ENCODE data around the gene GATAD2A.
A peak's percentile ranks its signal among the peaks of the same experiment; 100 is the strongest.

The GATAD2A gene

GRCh38 chr19:19514881-19515641 is 109.6 kb downstream of the GATAD2A start, which contains the start of gene TSSK6:
TSS of gene TSSK6 (minus strand) at chr19:19515548. CDS start at chr19:19515427, 121 bp downstream.
- no peak for DNase-seq

DNA sequence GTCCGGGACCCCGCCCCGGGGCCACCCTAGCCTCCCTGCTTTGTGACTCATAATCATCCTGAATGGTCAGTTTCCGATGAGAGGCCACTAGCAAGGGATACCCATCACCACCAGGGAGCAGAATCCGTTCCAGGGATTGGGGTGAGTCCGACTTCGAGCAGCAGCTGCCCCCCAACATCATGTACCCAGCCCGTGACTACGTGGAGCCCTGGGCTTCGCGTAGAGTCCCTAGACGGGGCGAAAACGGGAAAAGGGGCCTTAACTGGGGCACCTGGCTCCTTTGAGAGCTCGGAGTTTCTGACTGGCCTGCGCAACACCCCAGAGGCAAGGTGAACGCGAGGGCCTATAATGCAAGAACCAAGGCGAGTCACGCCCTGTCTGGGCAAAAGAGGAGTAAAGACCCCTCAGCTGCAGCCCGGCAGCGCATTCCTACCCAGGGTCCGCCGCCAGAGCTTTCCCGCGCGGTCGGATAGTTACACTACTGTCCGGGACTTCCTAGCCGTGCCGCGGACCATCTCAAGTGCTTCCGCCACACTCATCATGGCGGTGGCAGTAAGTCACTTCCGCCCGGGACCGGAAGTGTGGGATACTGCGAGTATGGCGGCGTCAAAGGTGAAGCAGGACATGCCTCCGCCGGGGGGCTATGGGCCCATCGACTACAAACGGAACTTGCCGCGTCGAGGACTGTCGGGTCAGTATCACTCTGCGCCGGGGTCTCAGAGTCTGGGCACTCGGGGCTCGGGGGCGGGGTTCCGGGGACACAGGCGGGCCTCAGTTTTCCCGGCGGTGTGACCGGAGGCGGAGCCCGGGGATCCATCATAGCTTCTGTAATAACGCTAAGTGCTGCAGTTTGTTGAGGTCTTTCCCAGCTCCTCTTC is 110.4 kb downstream of the GATAD2A start, which contains the start of gene NDUFA13:
NDUFA13 (plus strand) TSS at position 584 of the 878 bp plus-strand sequence; CDS start at position 598, 14 bp downstream.
- peak; percentile 86 for DNase-seq

GRCh38 chr19:19517235-19517619 is 111.8 kb downstream of the GATAD2A start:
- DNase-seq = no peak

DNA sequence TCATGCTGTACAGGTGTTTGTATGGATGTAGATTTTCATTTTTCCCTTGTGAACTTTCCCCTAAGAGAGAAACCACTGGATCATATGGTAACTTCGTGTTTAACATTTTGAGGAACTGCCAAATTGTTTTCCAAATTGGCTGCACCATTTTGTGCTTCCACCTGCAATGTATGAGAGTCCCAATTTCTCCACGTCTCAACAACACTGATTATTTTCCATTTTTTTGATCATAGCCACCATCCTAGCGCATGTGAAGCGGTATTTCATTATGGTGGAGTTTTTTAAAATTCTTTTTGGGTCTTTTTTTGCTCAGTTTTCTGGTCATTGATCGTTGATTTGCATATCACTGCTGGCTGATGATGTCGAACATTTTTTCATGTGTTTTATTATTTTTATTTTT is 115.5 kb downstream of the GATAD2A start:
- DNase-seq = no peak

DNA sequence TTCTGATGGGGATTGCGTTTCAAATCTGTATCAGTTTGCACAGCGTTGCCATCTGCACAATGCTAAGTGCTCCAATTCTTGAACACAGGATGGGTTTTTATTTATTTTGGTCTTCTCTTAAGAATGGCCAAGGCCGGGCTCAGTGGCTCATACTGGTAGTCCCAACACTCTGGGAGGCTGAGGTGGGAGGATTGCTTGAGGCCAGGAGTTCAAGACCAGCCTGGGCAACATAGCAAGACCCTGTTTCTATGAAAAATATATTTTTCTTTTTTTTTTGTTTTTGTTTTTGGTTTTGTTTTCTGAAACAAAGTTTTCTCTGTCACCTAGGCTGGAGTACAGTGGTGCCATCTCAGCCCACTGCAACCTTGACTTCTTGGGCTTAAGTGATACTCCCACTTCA is 117.7 kb downstream of the GATAD2A start:
- no peak for DNase-seq

DNA sequence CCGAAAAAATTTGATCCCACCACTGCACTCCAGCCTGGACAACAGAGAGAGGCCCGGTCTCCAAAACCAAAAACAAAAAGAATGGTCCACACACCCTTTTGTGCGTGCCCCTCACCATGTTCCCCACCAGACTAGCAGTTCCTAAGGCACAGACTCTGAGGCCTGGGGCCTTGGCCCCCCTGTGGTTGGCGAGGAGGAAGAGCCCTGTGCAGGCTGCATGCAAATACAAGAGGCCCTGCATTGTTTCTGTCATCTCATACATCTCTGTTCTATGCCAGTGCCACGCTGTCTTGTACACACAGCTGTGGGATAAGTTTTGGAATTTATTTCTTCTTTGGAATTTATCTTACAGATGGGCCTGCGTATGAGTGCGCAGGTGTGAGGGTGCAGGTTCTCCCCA is 118.6 kb downstream of the GATAD2A start:
- no peak for DNase-seq

GRCh38 chr19:19525611-19526380 is 120.3 kb downstream of the GATAD2A start:
- DNase-seq = no peak

- no peak for DNase-seq
Observed at GRCh38 chr19:19526581-19527370, 121.3 kb downstream of the GATAD2A start.

GRCh38 chr19:19527371-19527656 is 121.8 kb downstream of the GATAD2A start:
- no peak for DNase-seq

DNA sequence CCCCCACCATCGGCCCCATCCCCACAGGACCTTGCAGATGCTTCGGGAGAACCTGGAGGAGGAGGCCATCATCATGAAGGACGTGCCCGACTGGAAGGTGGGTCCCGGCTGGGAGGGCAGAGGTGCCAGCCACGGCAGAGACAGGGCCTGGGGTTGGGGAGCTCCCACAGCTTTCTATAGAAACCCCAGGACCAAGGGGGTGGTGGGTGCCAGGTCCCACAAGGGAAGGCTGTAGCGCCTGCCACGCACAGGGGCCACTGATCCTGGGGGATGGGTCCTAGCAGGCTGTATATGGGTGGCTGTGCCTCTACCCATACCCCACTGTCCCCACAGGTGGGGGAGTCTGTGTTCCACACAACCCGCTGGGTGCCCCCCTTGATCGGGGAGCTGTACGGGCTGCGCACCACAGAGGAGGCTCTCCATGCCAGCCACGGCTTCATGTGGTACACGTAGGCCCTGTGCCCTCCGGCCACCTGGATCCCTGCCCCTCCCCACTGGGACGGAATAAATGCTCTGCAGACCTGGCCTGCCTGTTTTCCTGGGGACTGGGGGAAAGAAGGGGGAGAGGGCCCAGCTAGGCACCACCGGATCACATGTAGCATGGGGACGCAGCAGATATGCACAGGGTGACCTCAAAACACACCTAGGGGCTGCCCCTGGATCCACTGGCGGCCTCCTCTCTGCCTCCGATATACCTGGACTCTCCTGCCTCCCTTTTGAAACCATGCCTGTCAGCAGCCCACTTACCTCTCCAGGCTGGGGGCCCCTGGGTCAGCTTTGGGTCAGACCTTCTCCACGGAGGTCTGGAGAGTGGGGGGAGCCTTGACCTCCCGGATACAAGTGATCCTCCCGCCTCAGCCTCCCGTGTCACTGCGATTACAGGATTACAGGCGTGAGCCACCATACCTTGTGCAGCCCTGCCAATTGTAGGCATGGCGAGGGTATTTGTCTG is 122.5 kb downstream of the GATAD2A start:
- DNase-seq = no peak

DNA sequence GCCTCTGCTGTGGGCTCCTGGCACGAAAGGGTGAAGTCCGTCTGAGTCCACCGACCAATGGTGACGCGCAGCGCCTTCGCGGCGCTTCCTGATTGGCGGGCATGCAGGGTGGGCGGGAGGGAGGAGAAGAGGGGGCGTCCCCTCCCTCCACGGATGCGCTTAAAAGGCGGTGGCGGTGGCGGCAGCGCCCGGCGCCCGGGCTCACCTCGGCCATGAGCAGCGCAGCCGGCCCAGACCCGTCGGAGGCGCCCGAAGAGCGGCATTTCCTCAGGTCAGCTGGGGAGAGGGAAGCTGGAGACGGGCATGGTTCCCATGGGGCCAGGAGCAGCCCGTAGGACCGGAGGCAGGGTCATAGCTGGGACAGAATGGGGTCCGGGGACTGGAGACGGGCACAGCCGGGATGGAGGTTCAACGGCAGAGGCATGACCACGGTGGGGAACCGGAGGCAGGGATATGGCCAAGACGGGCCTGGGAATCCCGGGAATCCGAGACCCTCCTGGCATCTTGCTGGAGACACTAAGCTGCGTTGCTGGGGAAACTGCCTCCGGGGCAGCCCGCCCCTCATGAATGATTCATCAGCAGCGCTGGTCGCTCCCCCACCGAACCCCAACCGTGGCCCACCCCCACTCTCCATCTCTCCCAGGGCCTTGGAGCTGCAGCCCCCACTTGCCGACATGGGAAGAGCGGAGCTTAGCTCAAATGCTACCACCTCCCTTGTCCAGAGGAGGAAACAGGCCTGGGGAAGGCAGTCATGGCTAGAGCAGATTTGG is 123.4 kb downstream of the GATAD2A start, which contains the start of gene YJEFN3:
YJEFN3 (plus strand) TSS at position 191 of the 770 bp plus-strand sequence; CDS start at position 213, 22 bp downstream.
- DNase-seq = no peak

DNA sequence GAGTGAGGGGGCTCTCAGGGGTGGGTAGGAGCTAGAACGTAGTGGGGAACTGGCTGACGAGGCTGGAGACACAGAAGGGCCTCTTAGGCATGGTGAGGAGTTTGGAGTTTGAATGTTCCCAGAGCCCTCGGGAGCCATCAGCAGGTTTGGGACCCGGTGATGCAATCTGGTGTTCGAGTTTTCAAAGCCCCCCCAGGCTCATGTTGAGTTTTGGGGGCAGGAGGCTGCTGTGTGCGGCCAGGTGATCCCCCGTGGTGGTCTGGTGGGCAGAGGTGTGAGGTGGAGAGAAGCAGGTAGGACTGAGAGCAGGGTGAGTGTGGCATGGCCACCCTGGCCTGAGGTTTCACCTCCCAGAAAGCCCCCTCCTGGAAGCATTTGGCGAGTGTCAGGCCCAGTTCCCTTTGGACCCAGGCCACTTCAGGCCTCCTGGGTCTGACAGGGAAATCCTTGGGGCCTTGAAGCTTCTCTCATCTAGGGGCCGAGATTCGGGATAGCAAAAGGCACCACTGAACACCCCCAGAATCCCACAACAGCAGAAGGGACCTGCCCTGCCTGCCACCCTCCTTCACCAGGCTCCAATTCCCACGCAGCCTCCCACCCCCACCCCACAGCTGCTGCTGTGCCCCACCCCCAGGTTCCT is 124.4 kb downstream of the GATAD2A start:
- no peak for DNase-seq

DNA sequence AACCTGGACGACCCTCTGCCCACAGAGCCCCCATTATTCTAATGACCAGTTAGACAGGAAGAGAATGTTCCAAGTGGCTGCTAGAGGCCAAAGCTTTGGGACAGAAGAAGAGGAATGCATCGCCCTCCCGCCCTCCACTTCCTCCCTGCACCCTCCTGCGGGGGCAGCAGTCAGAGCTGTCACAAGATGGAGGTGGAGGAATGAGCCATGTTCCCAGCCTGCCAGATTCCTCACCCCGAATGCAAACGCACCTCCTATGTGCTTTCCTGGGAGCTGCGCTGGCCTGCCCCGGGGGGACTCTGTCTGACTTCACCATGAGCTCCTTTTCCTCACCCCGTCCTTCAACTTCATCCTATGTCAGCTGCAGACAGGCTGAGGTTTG is 124.9 kb downstream of the GATAD2A start:
- no peak for DNase-seq

- DNase-seq = no peak
Observed at GRCh38 chr19:19530889-19531288, 125.4 kb downstream of the GATAD2A start.

DNA sequence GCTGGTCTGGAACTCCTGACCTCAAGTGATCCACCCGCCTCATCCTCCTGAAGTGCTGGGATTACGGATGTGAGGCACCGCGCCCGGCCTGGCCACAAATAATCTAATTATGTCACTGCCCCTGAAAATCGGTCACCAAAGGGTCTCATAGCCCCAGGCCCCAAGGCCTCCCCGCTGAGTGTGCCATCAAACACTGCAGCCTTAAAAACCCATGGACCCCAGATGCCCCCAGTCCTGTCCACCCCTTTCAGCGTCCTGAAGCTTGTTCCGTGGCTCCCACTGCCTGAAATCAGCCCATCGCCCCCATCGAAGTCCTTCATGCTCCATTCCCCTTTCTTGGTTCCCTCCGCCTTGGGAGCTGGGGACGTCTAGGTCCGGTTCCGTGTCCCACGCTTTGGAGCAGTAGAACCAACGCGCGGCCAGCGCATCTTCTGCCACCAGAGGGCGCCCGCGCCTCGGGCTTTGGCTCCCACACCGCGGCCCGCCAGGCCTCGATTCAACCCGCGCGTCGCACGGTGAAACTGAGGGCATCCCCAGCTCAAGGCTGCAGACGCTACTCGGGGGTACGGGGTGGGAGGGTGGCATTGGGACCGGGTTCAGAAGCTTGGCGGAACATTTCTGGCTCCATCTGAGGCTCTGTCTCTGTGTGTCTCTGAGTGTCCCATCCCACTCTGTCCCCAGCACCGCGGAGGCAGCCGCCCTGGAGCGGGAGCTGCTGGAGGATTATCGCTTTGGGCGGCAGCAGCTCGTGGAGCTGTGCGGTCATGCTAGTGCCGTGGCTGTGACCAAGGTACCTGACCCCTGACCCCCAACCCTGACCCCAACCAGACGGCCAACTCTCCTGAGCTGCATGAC is 126.7 kb downstream of the GATAD2A start:
- peak; percentile 70 for DNase-seq

- no peak for DNase-seq
Observed at GRCh38 chr19:19532806-19533701, 127.6 kb downstream of the GATAD2A start.

GRCh38 chr19:19533841-19534240 is 128.4 kb downstream of the GATAD2A start:
- DNase-seq = no peak

Measured in NCI-H1436 (cell line).